GM12864 (cell line): ENCODE data around the gene ERI3.

Source experiments
- DNase-seq: peaks from one replicate; pipeline ENCODE4 v3.0.0-alpha.2; 2011; ENCODE audit warnings: low read depth
- H3K4me3 ChIP-seq: 2 replicates; pipeline ENCODE4 v1.5.1; 2011; ENCODE audit warnings: mild to moderate bottlenecking, low read depth, low read length, control low read depth
- TF ChIP-seq, protein P1 (sequence below): IDR thresholded peaks from 2 replicates; pipeline ENCODE4 v1.5.1; 2011; ENCODE audit warnings: low read depth, mild to moderate bottlenecking, moderate library complexity, low read length, control low read depth, inconsistent platforms; ENCODE audit errors: missing control alignments

ERI3 gene

GRCh38 chr1:44256762-44257554 is 98.1 kb downstream of the ERI3 start:
- H3K4me3 ChIP-seq: no peak overlapping the region
- DNase-seq: no peak
- TF ChIP-seq, protein P1, sequence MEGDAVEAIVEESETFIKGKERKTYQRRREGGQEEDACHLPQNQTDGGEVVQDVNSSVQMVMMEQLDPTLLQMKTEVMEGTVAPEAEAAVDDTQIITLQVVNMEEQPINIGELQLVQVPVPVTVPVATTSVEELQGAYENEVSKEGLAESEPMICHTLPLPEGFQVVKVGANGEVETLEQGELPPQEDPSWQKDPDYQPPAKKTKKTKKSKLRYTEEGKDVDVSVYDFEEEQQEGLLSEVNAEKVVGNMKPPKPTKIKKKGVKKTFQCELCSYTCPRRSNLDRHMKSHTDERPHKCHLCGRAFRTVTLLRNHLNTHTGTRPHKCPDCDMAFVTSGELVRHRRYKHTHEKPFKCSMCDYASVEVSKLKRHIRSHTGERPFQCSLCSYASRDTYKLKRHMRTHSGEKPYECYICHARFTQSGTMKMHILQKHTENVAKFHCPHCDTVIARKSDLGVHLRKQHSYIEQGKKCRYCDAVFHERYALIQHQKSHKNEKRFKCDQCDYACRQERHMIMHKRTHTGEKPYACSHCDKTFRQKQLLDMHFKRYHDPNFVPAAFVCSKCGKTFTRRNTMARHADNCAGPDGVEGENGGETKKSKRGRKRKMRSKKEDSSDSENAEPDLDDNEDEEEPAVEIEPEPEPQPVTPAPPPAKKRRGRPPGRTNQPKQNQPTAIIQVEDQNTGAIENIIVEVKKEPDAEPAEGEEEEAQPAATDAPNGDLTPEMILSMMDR: no peak

DNA sequence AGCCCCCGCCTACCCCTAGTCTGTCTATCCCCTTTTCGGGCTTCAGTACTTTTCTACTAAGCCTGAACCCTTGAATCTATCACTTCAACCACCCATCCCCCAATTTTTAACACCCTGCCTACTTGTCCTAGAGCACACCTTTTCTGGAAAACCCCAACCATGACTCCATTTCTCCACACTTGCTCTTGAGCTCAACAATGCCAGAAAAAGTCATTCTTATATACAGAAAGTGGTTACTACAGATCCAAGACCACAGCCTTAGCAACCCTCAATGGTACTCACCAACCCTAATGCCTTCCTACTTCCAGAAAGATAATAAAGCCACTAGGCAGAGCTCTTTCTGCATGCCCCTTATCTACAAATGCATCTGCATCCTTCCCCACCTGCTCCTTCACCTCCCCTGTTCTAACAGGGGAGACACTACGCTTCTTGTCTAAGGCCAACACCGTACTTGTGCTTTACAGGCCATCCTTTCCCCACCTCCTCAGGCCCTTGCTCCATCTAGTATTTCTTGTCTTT is 100.6 kb downstream of the ERI3 start:
- TF ChIP-seq, protein P1: no peak
- H3K4me3 ChIP-seq: no peak overlapping the region
- DNase-seq: no peak

DNA sequence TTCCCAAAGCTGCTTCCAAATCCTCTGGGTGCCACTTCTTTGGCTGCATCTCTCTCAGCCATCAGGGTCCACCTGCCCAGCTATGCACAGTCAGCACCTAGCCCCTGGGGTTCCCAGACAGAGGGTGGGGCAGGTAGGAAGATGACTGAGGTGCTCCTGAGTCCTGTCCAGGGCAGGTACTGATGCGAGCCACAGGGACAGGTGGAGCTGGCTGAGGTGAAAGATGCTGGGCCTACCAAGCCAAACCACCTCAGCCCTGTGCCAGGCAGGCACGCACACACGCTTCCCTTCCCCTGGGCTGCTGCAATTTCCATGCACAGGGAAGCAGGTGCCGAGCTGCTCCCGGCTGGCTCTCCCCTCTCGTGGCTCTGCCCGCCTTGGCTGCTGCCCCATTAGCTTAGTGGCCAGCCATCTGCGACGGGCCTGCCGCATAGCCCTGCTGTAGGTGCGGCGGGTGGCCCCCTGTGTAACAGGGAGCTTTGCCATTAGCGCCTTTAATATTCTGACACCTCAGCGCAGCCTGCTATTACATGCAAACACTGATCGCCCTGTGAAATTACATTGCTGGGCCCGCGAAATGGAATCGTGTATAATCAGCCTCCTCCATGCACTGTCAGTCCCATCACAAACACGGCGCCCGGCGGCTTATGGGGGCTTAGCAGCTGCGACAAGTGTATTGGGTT is 102.9 kb downstream of the ERI3 start:
- H3K4me3 ChIP-seq: no peak overlapping the region
- no peak for DNase-seq
- TF ChIP-seq, protein P1: no peak

DNA sequence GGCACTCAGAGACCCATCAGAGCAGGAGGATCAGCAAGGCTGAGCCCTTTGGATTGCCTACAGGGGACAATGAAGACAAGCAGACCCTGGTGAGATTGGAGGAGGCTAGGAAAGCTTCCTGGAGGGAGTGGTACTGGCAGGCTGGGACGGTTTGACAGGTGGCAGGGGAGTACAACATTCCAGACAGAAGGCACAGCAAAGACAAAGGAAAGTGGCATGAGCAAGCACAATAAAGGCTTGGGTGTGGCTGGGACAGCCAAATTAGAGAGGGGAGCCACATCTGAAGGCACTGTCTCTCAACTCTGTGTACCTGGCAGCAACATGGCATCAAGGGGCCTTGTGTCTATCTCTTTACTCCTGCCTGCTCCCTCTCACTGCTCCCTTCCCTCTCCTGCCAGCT is 103.6 kb downstream of the ERI3 start:
- TF ChIP-seq, protein P1: no peak
- H3K4me3 ChIP-seq: no peak overlapping the region
- no peak for DNase-seq

GRCh38 chr1:44250068-44250781 is 104.8 kb downstream of the ERI3 start:
- H3K4me3 ChIP-seq: no peak overlapping the region
- no peak for DNase-seq
- TF ChIP-seq, protein P1: no peak

GRCh38 chr1:44249543-44249942 is 105.5 kb downstream of the ERI3 start:
- no peak overlapping the region for H3K4me3 ChIP-seq
- TF ChIP-seq, protein P1: no peak
- DNase-seq: no peak
